Astrocyte (in vitro differentiated cells and primary cell): ENCODE data around the gene KHSRP. TPM values are rescaled to one million over a fixed set of nuclear protein-coding genes. Genes with fewer than 3 reads are reported as not detected.
"Not testable (repeated sequence)": the region's sequence is repeated elsewhere in the genome, so short reads cannot be mapped to it uniquely, and the experiment has no call there.

Experiments used
- DNase-seq: peaks from one replicate; pipeline ENCODE4 v3.0.0-alpha.2; 2010; ENCODE audit warnings: low read depth
- FAIRE-seq: peaks from 2 replicates; lab custom pipeline; 2011; peaks lifted over from hg19 to GRCh38; lab: Jason Lieb, UNC
- H2AFZ ChIP-seq: 2 replicates; pipeline ENCODE4 v1.6.0; 2012; ENCODE audit warnings: low read depth, low read length, inconsistent platforms
- H3K27ac ChIP-seq: 2 replicates; pipeline ENCODE4 v1.5.1; 2011; ENCODE audit warnings: low read depth, low read length, inconsistent platforms
- H3K27me3 ChIP-seq: 2 replicates; pipeline ENCODE4 v1.6.0; 2011; ENCODE audit warnings: low read length, inconsistent platforms; ENCODE audit not compliant: insufficient read depth
- H3K36me3 ChIP-seq: 2 replicates; pipeline ENCODE4 v1.5.1; 2011; ENCODE audit warnings: low read length, inconsistent platforms; ENCODE audit not compliant: insufficient read depth
- H3K4me1 ChIP-seq: 2 replicates; pipeline ENCODE4 v1.5.1; 2011; ENCODE audit warnings: low read length, inconsistent platforms; ENCODE audit not compliant: insufficient read depth
- H3K4me2 ChIP-seq: 2 replicates; pipeline ENCODE4 v1.6.0; 2012; ENCODE audit warnings: low read length, inconsistent platforms
- H3K4me3 ChIP-seq: 2 replicates; pipeline ENCODE4 v1.5.1; 2011; ENCODE audit warnings: low read depth, mild to moderate bottlenecking, low read length, inconsistent platforms; ENCODE audit not compliant: insufficient read depth
- H3K79me2 ChIP-seq: 2 replicates; pipeline ENCODE4 v1.6.0; 2012; ENCODE audit warnings: mild to moderate bottlenecking, low read length, inconsistent platforms; ENCODE audit not compliant: insufficient read depth
- H3K9ac ChIP-seq: 2 replicates; pipeline ENCODE4 v1.6.0; 2012; ENCODE audit warnings: mild to moderate bottlenecking, low read length, inconsistent platforms
- H3K9me3 ChIP-seq: 2 replicates; pipeline ENCODE4 v1.5.1; 2012; ENCODE audit warnings: low read depth, mild to moderate bottlenecking, low read length, inconsistent platforms; ENCODE audit not compliant: insufficient read depth
- H4K20me1 ChIP-seq: 2 replicates; pipeline ENCODE4 v1.6.0; 2012; ENCODE audit warnings: low read length, inconsistent platforms; ENCODE audit not compliant: insufficient read depth
- H3K27ac Mint-ChIP-seq: one replicate; pipeline ENCODE4 v1.8.0; 2021; ENCODE audit warnings: mild to moderate bottlenecking, mixed read lengths; ENCODE audit not compliant: unreplicated experiment
- H3K27me3 Mint-ChIP-seq: one replicate; pipeline ENCODE4 v1.8.0; 2021; ENCODE audit warnings: low read depth, mixed read lengths; ENCODE audit not compliant: unreplicated experiment
- H3K36me3 Mint-ChIP-seq: one replicate; pipeline ENCODE4 v1.8.0; 2021; ENCODE audit warnings: low read depth, mixed read lengths; ENCODE audit not compliant: unreplicated experiment
- H3K4me1 Mint-ChIP-seq: one replicate; pipeline ENCODE4 v1.8.0; 2021; ENCODE audit warnings: low read depth, mixed read lengths; ENCODE audit not compliant: unreplicated experiment
- H3K4me3 Mint-ChIP-seq: one replicate; pipeline ENCODE4 v1.8.0; 2021; ENCODE audit warnings: mild to moderate bottlenecking, moderate library complexity, mixed read lengths; ENCODE audit not compliant: unreplicated experiment
- H3K9me3 Mint-ChIP-seq: one replicate; pipeline ENCODE4 v1.8.0; 2021; ENCODE audit warnings: mild to moderate bottlenecking, mixed read lengths; ENCODE audit not compliant: unreplicated experiment
- CTCF ChIP-seq: IDR thresholded peaks from 2 replicates; pipeline ENCODE4 v1.5.1; 2011; ENCODE audit warnings: low read depth, mild to moderate bottlenecking, inconsistent platforms, low read length, moderate library complexity; ENCODE audit not compliant: insufficient read depth
- EZH2 ChIP-seq: IDR thresholded peaks from 2 replicates; pipeline ENCODE4 v1.6.1; 2012; ENCODE audit warnings: mild to moderate bottlenecking, low read length, inconsistent platforms; ENCODE audit not compliant: insufficient read depth
- total RNA-seq: library from RNA; stranded (reverse); gene quantifications from 2 replicates; pipeline ENCODE4 v1.2.1, GENCODE V29; 2021

KHSRP gene
- total RNA-seq, 1 donor from 2014 or later, result 297 TPM

- FAIRE-seq, result no peak
- TF ChIP-seq CTCF (no peak), EZH2 (no peak)
Measured at GRCh38 chr19:6433165-6433564, 8.6 kb upstream of the KHSRP start.

DNA sequence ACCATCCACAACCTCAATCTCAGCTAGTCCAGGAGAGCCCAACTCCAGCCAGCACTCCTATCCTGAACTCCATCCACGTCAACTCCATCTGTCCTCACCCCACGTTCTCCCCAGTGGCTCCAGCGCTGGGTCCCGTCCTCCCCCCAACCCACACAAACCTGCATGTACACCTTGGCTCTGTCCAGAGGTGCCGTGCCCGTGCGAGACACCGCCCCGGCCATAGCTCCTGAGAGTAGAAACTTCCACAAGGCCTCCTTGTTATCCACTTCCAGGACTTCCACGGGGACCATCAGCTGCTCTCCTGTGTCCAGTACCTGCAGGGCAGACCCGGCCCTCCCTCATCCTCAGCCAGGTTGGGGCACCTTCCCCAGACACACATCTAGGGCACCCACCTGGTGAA is 7.3 kb upstream of the KHSRP start:
- peaks cover 2% of the 10 kb centered on the region for H3K9me3 Mint-ChIP-seq
- FAIRE-seq (no peak), DNase-seq (no peak)
- H3K4me2 ChIP-seq, result no peak overlapping the region
- no peaks in the 10 kb centered on the region for H3K79me2 ChIP-seq
- H3K4me3 Mint-ChIP-seq, result no peak overlapping the region
- no peaks in the 10 kb centered on the region for H3K36me3 ChIP-seq
- H3K27ac Mint-ChIP-seq, result no peak overlapping the region
- H3K4me3 ChIP-seq, result no peak overlapping the region
- no peaks in the 10 kb centered on the region for H3K4me1 ChIP-seq
- no peaks in the 10 kb centered on the region for H3K36me3 Mint-ChIP-seq
- no peak overlapping the region for H3K9ac ChIP-seq
- H4K20me1 ChIP-seq, result no peaks in the 10 kb centered on the region
- TF ChIP-seq EZH2, result no peak
- no peak for TF ChIP-seq CTCF
- no peaks in the 10 kb centered on the region for H3K27me3 ChIP-seq
- H3K27ac ChIP-seq, result no peak overlapping the region
- H3K27me3 Mint-ChIP-seq, result no peaks in the 10 kb centered on the region
- H3K4me1 Mint-ChIP-seq, result no peaks in the 10 kb centered on the region
- H2AFZ ChIP-seq, result no peak overlapping the region
- no peaks in the 10 kb centered on the region for H3K9me3 ChIP-seq

More at GRCh38 chr19:6433165-6433564, 8.6 kb upstream of the KHSRP start:
- Histone ChIP-seq H3K4me3 (no peak overlapping the region), H3K4me1 (no peaks in the 10 kb centered on the region), H2AFZ (no peak overlapping the region), H3K9ac (no peak overlapping the region), H3K4me2 (no peak overlapping the region), H4K20me1 (no peaks in the 10 kb centered on the region), H3K27me3 (no peaks in the 10 kb centered on the region), H3K9me3 (no peaks in the 10 kb centered on the region), H3K27ac (no peak overlapping the region), H3K36me3 (no peaks in the 10 kb centered on the region), H3K79me2 (no peaks in the 10 kb centered on the region)
- Mint-ChIP-seq H3K4me1 (no peaks in the 10 kb centered on the region), H3K27me3 (no peaks in the 10 kb centered on the region), H3K27ac (no peak overlapping the region), H3K4me3 (no peak overlapping the region), H3K9me3 (peaks cover 2% of the 10 kb centered on the region), H3K36me3 (peaks cover 2% of the 10 kb centered on the region)
- DNase-seq, result no peak

- H3K27me3 ChIP-seq, result no peaks in the 10 kb centered on the region
- H4K20me1 ChIP-seq, result no peaks in the 10 kb centered on the region
- no peaks in the 10 kb centered on the region for H3K4me1 ChIP-seq
- H3K4me3 ChIP-seq, result no peak overlapping the region
- H3K9me3 Mint-ChIP-seq, result peaks cover 5% of the 10 kb centered on the region
- no peak overlapping the region for H3K27ac Mint-ChIP-seq
- H3K36me3 Mint-ChIP-seq, result no peaks in the 10 kb centered on the region
- no peaks in the 10 kb centered on the region for H3K4me1 Mint-ChIP-seq
- no peak overlapping the region for H3K9ac ChIP-seq
- H3K4me2 ChIP-seq, result no peak overlapping the region
- TF ChIP-seq CTCF (no peak), EZH2 (no peak)
- H3K36me3 ChIP-seq, result no peaks in the 10 kb centered on the region
- no peak overlapping the region for H3K4me3 Mint-ChIP-seq
- no peak for DNase-seq
- FAIRE-seq, result no peak
- H3K27me3 Mint-ChIP-seq, result no peaks in the 10 kb centered on the region
- H3K79me2 ChIP-seq, result no peaks in the 10 kb centered on the region
- no peak overlapping the region for H3K27ac ChIP-seq
- H3K9me3 ChIP-seq, result peaks cover 4% of the 10 kb centered on the region
- no peak overlapping the region for H2AFZ ChIP-seq
Measured at GRCh38 chr19:6429419-6430221, 5.0 kb upstream of the KHSRP start.

DNA sequence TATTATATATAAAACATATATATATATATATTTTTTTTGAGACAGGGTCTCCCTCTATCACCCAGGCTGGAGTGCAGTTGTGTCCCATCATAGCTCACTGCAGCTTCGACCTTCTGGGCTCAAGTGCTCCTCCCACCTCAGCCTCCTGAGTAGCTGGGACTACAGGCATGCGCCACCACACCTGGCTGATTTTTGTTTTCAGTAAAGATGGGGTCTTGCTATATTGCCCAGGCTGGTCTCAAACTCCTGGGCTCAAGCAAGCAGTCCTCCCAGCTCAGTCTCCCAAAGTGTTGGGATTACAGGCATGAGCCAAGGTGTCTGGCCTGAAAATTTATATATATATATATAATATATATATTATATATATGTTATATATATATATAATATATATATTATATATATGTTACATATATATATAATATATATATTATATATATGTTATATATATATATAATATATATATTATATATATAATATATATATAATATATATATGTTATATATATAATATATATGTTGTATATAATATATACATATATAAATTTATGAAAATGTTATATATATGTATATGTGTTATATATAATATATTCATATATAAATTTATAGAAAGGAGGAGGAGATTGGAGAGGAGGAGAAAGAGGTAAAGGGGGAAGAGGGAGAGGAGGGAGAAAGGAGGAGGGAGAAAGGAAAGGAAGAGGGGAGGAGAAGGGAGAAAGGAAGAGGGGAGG is 4.2 kb upstream of the KHSRP start:
- H3K4me2 ChIP-seq, FAIRE-seq: not testable (repeated sequence)

More for the DNA sequence above, 4.2 kb upstream of the KHSRP start:
- H3K4me3 ChIP-seq, H3K27ac ChIP-seq, H3K27me3 ChIP-seq, H2AFZ ChIP-seq, H3K27me3 Mint-ChIP-seq, H3K4me1 ChIP-seq, H3K27ac Mint-ChIP-seq, DNase-seq, H3K36me3 Mint-ChIP-seq, H3K36me3 ChIP-seq, H3K4me1 Mint-ChIP-seq, H3K9ac ChIP-seq, H3K4me3 Mint-ChIP-seq, H3K79me2 ChIP-seq, H3K9me3 ChIP-seq, H3K9me3 Mint-ChIP-seq, H4K20me1 ChIP-seq: not testable (repeated sequence)
